Activated CD4-positive, CD25-positive, alpha-beta regulatory T cell treated with anti-CD3 and anti-CD28 coated beads, Interleukin-2, amount 50 U/mL, for 24 hours (primary cell): ENCODE results near the gene SOWAHC.
A peak's percentile ranks its signal among the peaks of the same experiment; 100 is the strongest.
"Not testable (repeated sequence)": the region's sequence is repeated elsewhere in the genome, so short reads cannot be mapped to it uniquely, and the experiment has no call there.

Source experiments
- ATAC-seq, 2 donors: fragments of 150-1000 bp; cut with Tn5 transposase; one replicate each; pipeline ENCODE4 v1.10.0; 2021; ENCODE audit warnings: mild to moderate bottlenecking in 1 of 2, moderate library complexity in 1 of 2

SOWAHC gene

GRCh38 chr2:109613922-109614714, at the start of gene SOWAHC, which contains the start of gene SEPTIN10:
SOWAHC (plus strand) TSS chr2:109614364; CDS start chr2:109614490, 126 bp downstream.
SEPTIN10 (minus strand) TSS chr2:109613966; CDS start chr2:109613827, 139 bp downstream.
- ATAC-seq = peak; percentile 85 to 87

- ATAC-seq = no peak
Measured at GRCh38 chr2:109575373-109575772, 38.8 kb upstream of the SOWAHC start.

- ATAC-seq = not testable (repeated sequence)
Measured at GRCh38 chr2:109577630-109578029, 36.5 kb upstream of the SOWAHC start.

GRCh38 chr2:109582928-109583895, 31.0 kb upstream of the SOWAHC start:
- no peak for ATAC-seq

- no peak for ATAC-seq
Measured at GRCh38 chr2:109586687-109587086, 27.5 kb upstream of the SOWAHC start.

GRCh38 chr2:109591206-109591605, 23.0 kb upstream of the SOWAHC start:
- ATAC-seq = no peak

GRCh38 chr2:109592905-109593304, 21.3 kb upstream of the SOWAHC start:
- no peak for ATAC-seq

- no peak for ATAC-seq
Measured at GRCh38 chr2:109594246-109594885, 19.8 kb upstream of the SOWAHC start.

- ATAC-seq = no peak
Measured at GRCh38 chr2:109595644-109596043, 18.5 kb upstream of the SOWAHC start.

- ATAC-seq = no peak
Measured at GRCh38 chr2:109597283-109597682, 16.9 kb upstream of the SOWAHC start.

GRCh38 chr2:109601783-109602182, 12.4 kb upstream of the SOWAHC start:
- ATAC-seq = no peak

GRCh38 chr2:109602617-109603188, 11.5 kb upstream of the SOWAHC start:
- no peak for ATAC-seq

- ATAC-seq = no peak
Measured at GRCh38 chr2:109604597-109604996, 9.6 kb upstream of the SOWAHC start.

- ATAC-seq = no peak
Measured at GRCh38 chr2:109607766-109608165, 6.4 kb upstream of the SOWAHC start.

- ATAC-seq = no peak
Measured at GRCh38 chr2:109609352-109610024, 4.7 kb upstream of the SOWAHC start.

- ATAC-seq = no peak
Measured at GRCh38 chr2:109611467-109612095, 2.6 kb upstream of the SOWAHC start.

GRCh38 chr2:109613081-109613921, 863 bp upstream of the SOWAHC start:
- ATAC-seq = no peak

GRCh38 chr2:109614715-109615636, 812 bp downstream of the SOWAHC start:
- no peak for ATAC-seq

- no peak for ATAC-seq
Measured at GRCh38 chr2:109615637-109616144, 1.5 kb downstream of the SOWAHC start.
